Ascending aorta (tissue), 2 donors: Measurements from ENCODE around the gene CA10. TPM values are rescaled to one million over a fixed set of nuclear protein-coding genes. Genes with fewer than 3 reads are reported as not detected.

Source experiments
- DNase-seq, 2 donors: peaks; one replicate each; pipeline ENCODE4 v3.0.0-alpha.2; 2019; ENCODE audit warnings: low spot score in 2 of 2
- H3K27ac ChIP-seq, 2 donors: fragments of 200-600 bp; sonication (generic); one replicate each; pipeline ENCODE4 v1.5.1; 2016 to 2017; ENCODE audit warnings: mild to moderate bottlenecking in 1 of 2
- H3K27me3 ChIP-seq: fragments of 200-600 bp; sonication (generic); one replicate; pipeline ENCODE4 v1.5.1; 2017
- H3K36me3 ChIP-seq, 2 donors: fragments of 200-600 bp; sonication (generic); one replicate each; pipeline ENCODE4 v1.5.1; 2016
- H3K4me1 ChIP-seq, 2 donors: fragments of 200-600 bp; sonication (generic); one replicate each; pipeline ENCODE4 v1.5.1; 2016 to 2017; ENCODE audit warnings: mild to moderate bottlenecking in 1 of 2
- H3K4me3 ChIP-seq, 2 donors: fragments of 200-600 bp; sonication (generic); one replicate each; pipeline ENCODE4 v1.5.1; 2016 to 2017; ENCODE audit warnings: mild to moderate bottlenecking in 1 of 2
- H3K9me3 ChIP-seq, 2 donors: fragments of 200-600 bp; sonication (generic); one replicate each; pipeline ENCODE4 v1.5.1; 2016
- CTCF ChIP-seq, 3 experiments: fragments of 200-600 bp in 2 of 3; fragments of 450-650 bp in 1 of 3; sonication (generic) in 2 of 3; IDR thresholded peaks; one replicate each; pipeline ENCODE4 v1.5.1; 2016 to 2019; ENCODE audit warnings: antibody characterized with exemption in 3 of 3, mild to moderate bottlenecking in 1 of 3, moderate library complexity in 1 of 3
- intact Hi-C: fragments of 100-400 bp; cut with DNase I; formaldehyde crosslinking; loops from one replicate; pipeline ENCODE4 v1.15.1; 2023
- total RNA-seq: library from RNA; depleted of rRNA; stranded (reverse); fragments of >200 nt; gene quantifications from one replicate; pipeline ENCODE4 v1.1.0, GENCODE V29; 2016

CA10 gene
- total RNA-seq, 1 donor from 2014 or later = not detected

DNA sequence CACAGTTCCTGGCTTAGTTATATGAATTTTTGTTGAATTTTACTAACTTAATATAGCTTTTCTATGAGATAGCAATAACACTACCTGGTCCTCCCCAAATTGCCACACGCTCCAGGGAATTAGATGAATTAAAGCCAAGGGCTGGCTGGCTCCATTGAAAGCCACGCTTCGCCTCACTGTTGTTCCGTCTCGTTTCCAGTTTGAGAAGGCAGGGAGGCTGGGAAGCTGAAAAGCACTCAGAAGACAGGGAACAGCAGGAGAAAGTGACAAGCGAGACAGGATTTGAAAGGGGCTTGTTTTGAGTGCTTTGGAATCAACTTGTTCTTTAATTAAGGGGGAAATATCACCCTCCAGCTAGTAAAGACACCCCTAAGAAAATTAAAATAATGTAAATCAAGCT, 425.3 kb downstream of the CA10 start:
- no peak for DNase-seq
- no peaks in the 10 kb centered on the region for H3K4me1 ChIP-seq
- no peak for TF ChIP-seq CTCF (IDR thresholded peaks at IDR 0.05)
- intact Hi-C loops = no loop called here
- no peaks in the 10 kb centered on the region for H3K9me3 ChIP-seq
- no peak overlapping the region for H3K27ac ChIP-seq
- no peaks in the 10 kb centered on the region for H3K27me3 ChIP-seq
- no peaks in the 10 kb centered on the region for H3K36me3 ChIP-seq
- no peak overlapping the region for H3K4me3 ChIP-seq

GRCh38 chr17:51731941-51732722, 426.4 kb downstream of the CA10 start:
- Histone ChIP-seq H3K36me3 (no peaks in the 10 kb centered on the region), H3K9me3 (no peaks in the 10 kb centered on the region), H3K4me1 (no peaks in the 10 kb centered on the region), H3K4me3 (no peak overlapping the region), H3K27me3 (no peaks in the 10 kb centered on the region), H3K27ac (no peak overlapping the region)
- no peak for TF ChIP-seq CTCF (IDR thresholded peaks at IDR 0.05)
- DNase-seq = no peak
- intact Hi-C loops = no loop called here

- H3K27me3 ChIP-seq = no peaks in the 10 kb centered on the region
- no peaks in the 10 kb centered on the region for H3K36me3 ChIP-seq
- H3K4me1 ChIP-seq = no peaks in the 10 kb centered on the region
- intact Hi-C loops = no loop called here
- DNase-seq = no peak
- H3K4me3 ChIP-seq = no peak overlapping the region
- no peaks in the 10 kb centered on the region for H3K9me3 ChIP-seq
- H3K27ac ChIP-seq = no peak overlapping the region
- TF ChIP-seq CTCF (IDR thresholded peaks at IDR 0.05) = no peak
These were observed 428.0 kb downstream of the CA10 start for GRCh38 chr17:51730303-51731050.

DNA sequence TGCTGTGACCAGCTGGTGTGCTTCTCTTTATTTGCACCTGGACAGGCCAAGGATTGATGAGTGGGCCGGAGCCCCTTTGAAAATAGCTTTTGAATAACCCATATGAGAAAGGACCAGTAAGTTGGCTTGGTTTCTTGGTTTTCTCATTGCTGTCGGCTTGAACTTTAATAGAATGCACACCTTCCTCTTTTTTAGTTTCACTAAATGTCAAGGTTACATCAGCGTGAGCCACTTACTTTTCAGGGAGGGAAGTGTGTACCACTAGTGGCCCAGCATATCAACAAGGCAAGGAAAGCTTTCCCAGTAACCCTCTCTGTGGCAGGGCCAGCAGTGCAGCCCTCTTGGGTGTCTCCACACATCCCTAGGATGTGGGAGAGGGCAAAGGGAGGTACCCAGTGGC, 433.3 kb downstream of the CA10 start:
- Histone ChIP-seq H3K36me3 (no peaks in the 10 kb centered on the region), H3K27me3 (no peaks in the 10 kb centered on the region), H3K9me3 (no peaks in the 10 kb centered on the region), H3K4me3 (no peak overlapping the region), H3K27ac (no peak overlapping the region), H3K4me1 (no peaks in the 10 kb centered on the region)
- no peak for DNase-seq
- intact Hi-C loops = no loop called here
- TF ChIP-seq CTCF (IDR thresholded peaks at IDR 0.05) = no peak

DNA sequence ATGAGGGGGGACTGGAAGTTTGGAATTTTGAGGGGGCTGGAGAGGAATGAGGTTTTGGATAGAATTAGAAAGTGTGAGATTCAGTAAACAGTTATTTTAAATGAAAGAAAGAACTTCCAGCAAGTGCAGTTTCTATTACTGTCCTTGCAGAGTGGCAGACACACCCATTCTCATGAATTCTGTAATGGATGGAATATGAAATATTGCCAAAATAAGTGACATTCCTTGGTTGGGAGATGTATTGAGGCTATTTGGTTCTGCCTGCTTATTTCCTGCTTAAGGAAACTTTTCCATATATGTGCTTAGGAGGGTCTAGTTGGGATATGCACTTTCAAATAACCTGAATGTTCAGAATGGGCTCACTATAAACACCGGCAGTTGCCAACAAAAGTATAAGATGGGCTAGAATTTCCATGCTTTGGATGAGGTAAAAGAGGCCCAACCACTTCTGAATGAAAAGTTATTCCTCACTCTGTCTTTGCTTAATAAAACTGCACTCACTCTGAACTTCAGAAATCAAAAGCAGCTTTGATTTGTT, 434.4 kb downstream of the CA10 start:
- intact Hi-C loops = no loop called here
- TF ChIP-seq CTCF (IDR thresholded peaks at IDR 0.05) = no peak
- no peaks in the 10 kb centered on the region for H3K4me1 ChIP-seq
- no peak overlapping the region for H3K27ac ChIP-seq
- H3K4me3 ChIP-seq = no peak overlapping the region
- no peaks in the 10 kb centered on the region for H3K9me3 ChIP-seq
- H3K36me3 ChIP-seq = no peaks in the 10 kb centered on the region
- no peak for DNase-seq
- H3K27me3 ChIP-seq = no peaks in the 10 kb centered on the region
